Body of pancreas (tissue), 4 donors: ENCODE data around the gene LRRC10B. TPM values are rescaled to one million over a fixed set of nuclear protein-coding genes. Genes with fewer than 3 reads are reported as not detected.
A peak's percentile ranks its signal among the peaks of the same experiment; 100 is the strongest.

Experiments used
- ATAC-seq: fragments of 150-250 bp; one replicate; pipeline ENCODE4 v1.9.1; 2016
- DNase-seq, 4 donors: peaks; one replicate each; pipeline ENCODE4 v3.0.0-alpha.2; 2019
- H3K27ac ChIP-seq, 4 donors: fragments of 200-600 bp; sonication (generic); 1 replicate in 3 of 4; 2 replicates in 1 of 4; pipeline versions ENCODE4 v1.5.1 to v1.6.1; 2016 to 2019; ENCODE audit warnings: mild to moderate bottlenecking in 1 of 4, mixed read lengths in 1 of 4, moderate library complexity in 1 of 4
- H3K27me3 ChIP-seq, 2 donors: fragments of 200-600 bp; sonication (generic); one replicate each; pipeline ENCODE4 v1.6.0; 2016; ENCODE audit warnings: mild to moderate bottlenecking in 1 of 2
- H3K36me3 ChIP-seq, 2 donors: fragments of 200-600 bp; sonication (generic); replicated peaks in 1 of 2; 2 replicates each; pipeline ENCODE4 v1.5.1; 2016; ENCODE audit warnings: low read depth in 2 of 2; ENCODE audit not compliant: insufficient read depth in 1 of 2
- H3K4me1 ChIP-seq: fragments of 200-600 bp; sonication (generic); one replicate; pipeline ENCODE4 v1.6.0; 2016
- H3K4me3 ChIP-seq, 2 donors: fragments of 200-600 bp; sonication (generic); 1 replicate in 1 of 2; 2 replicates in 1 of 2; pipeline ENCODE4 v1.5.1; 2016 to 2019
- H3K9me3 ChIP-seq, 3 donors: fragments of 200-600 bp; sonication (generic); 1 replicate in 2 of 3; 2 replicates in 1 of 3; pipeline ENCODE4 v1.5.1; 2016
- CTCF ChIP-seq, 7 experiments: fragments of 450-650 bp in 4 of 7; fragments of 200-600 bp in 3 of 7; sonication (generic) in 3 of 7; IDR thresholded peaks; one replicate each; pipeline ENCODE4 v1.5.1; 2016 to 2019; ENCODE audit warnings: antibody characterized with exemption in 7 of 7
- POLR2A ChIP-seq, 3 donors: fragments of 450-650 bp; IDR thresholded peaks; one replicate each; pipeline ENCODE4 v1.6.1; 2016; ENCODE audit warnings: antibody characterized with exemption in 3 of 3, mild to moderate bottlenecking in 2 of 3
- WGBS, 2 donors: methylation state at CpG; one replicate each; pipeline ENCODE4 v1.1.5; 2017; 5-methylcytosine and 5-hydroxymethylcytosine counted together
- intact Hi-C: fragments of 100-400 bp; cut with DNase I; formaldehyde crosslinking; loops from one replicate; pipeline ENCODE4 v1.15.1; 2023
- total RNA-seq, 2 donors: library from RNA; depleted of rRNA; stranded (reverse); fragments of >200 nt; gene quantifications; one replicate each; pipeline ENCODE4 v1.1.0, GENCODE V29; 2016

The LRRC10B gene
- total RNA-seq, 2 donors from 2014 or later: 1.6 to 2.9 TPM

- Histone ChIP-seq H3K27ac (no peak overlapping the region), H3K36me3 (no peaks in the 10 kb centered on the region), H3K4me3 (no peak overlapping the region), H3K27me3 (no peaks in the 10 kb centered on the region), H3K9me3 (no peaks in the 10 kb centered on the region), H3K4me1 (peaks cover 25% of the 10 kb centered on the region)
- 48 to 100% methylated on average over 2 to 3 of the region's 3 CpGs for WGBS, 2 donors
- ATAC-seq: no peak
- TF ChIP-seq POLR2A (IDR thresholded peaks at IDR 0.05) (no peak), CTCF (IDR thresholded peaks at IDR 0.05) (no peak)
- intact Hi-C loops: no loop called here
- no peak for DNase-seq
These were observed 22.5 kb downstream of the LRRC10B start for GRCh38 chr11:61531044-61531443.

GRCh38 chr11:61532134-61533038, 23.8 kb downstream of the LRRC10B start:
- 49 to 60% methylated on average over 8 to 10 of the region's 10 CpGs for WGBS, 2 donors
- H3K27ac ChIP-seq: peak overlapping the region in 1 of 4 donors; percentile 30

GRCh38 chr11:61533039-61533375, 24.5 kb downstream of the LRRC10B start:
- Histone ChIP-seq H3K27me3 (no peaks in the 10 kb centered on the region), H3K4me1 (peaks cover 16% of the 10 kb centered on the region), H3K4me3 (no peak overlapping the region), H3K36me3 (no peaks in the 10 kb centered on the region), H3K27ac (peak overlapping the region in 1 of 4 donors; percentile 30), H3K9me3 (no peaks in the 10 kb centered on the region)
- ATAC-seq (no peak), DNase-seq (no peak)
- TF ChIP-seq POLR2A (IDR thresholded peaks at IDR 0.05) (no peak), CTCF (IDR thresholded peaks at IDR 0.05) (no peak)
- WGBS, 2 donors: 72 to 90% methylated on average over 9 to 10 of the region's 16 CpGs
- intact Hi-C loops: no loop called here

More at GRCh38 chr11:61532134-61533038, 23.8 kb downstream of the LRRC10B start:
- Histone ChIP-seq H3K27me3 (no peaks in the 10 kb centered on the region), H3K9me3 (no peaks in the 10 kb centered on the region), H3K36me3 (no peaks in the 10 kb centered on the region), H3K4me3 (no peak overlapping the region), H3K4me1 (peaks cover 17% of the 10 kb centered on the region)
- peak; percentile 61 to 80 (median 67) for TF ChIP-seq CTCF (IDR thresholded peaks at IDR 0.05)
- TF ChIP-seq POLR2A (IDR thresholded peaks at IDR 0.05): no peak
- ATAC-seq (peak; percentile 52), DNase-seq (peak; percentile 45 to 65 (median 51))
- intact Hi-C loops: no loop called here

- Histone ChIP-seq H3K27ac (peak overlapping the region in 1 of 4 donors; percentile 30), H3K4me1 (peaks cover 16% of the 10 kb centered on the region), H3K4me3 (no peak overlapping the region), H3K27me3 (no peaks in the 10 kb centered on the region), H3K36me3 (no peaks in the 10 kb centered on the region), H3K9me3 (no peaks in the 10 kb centered on the region)
- DNase-seq: peak in 3 of 4 donors; percentile 44 to 66 (median 54)
- WGBS, 2 donors: 55 to 66% methylated on average over 8 of the region's 8 CpGs
- TF ChIP-seq CTCF (IDR thresholded peaks at IDR 0.05) (no peak), POLR2A (IDR thresholded peaks at IDR 0.05) (peak in 1 of 3 donors; percentile 27)
- ATAC-seq: peak; percentile 32
- intact Hi-C loops: no loop called here
These were observed 24.9 kb downstream of the LRRC10B start for GRCh38 chr11:61533401-61533800.
